ENCODE results near the gene MAP4K2.
A peak's percentile ranks its signal among the peaks of the same experiment; 100 is the strongest.

The MAP4K2 gene

DNA sequence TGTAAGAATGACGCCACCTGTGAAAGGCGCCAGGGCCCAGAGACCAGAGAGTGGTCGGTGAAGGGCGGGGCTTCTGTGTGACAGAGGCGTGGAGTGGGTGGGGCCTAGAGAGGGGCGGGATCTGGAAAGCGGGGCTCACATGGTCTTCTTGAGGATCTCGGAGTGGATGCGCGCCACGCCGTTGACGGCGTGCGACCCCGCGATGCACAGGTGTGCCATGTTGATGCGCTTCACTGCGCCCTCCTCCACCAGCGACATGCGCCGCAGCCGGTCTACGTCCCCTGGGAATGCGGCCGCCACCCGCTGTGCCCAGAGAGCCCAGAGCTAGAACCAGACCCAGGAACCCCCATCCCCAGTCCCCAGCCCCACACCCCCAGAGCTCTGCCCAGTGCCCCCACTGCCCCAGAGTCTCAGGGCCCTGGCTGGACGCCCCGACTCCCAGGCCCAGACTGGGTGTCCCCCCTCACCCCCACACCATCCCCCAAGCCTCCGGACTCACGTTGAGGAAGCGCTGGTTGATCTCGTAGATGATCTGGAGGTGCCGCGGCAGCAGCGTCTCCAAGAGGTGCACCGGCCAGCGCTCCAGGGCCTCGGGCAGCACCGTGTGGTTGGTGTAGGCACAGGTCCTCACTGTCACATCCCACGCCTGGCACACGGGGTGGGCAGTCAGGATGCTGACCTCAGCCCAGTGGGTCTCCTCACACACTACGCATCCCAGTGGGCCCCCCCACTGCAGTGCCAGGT, 49.5 kb downstream of the MAP4K2 start:
- H3K27ac ChIP-seq (ENCODE audit: low read depth, low read length): no peak overlapping the region
- no peaks in the 10 kb centered on the region for H3K27me3 ChIP-seq (ENCODE audit: control insufficient read depth in 1 of 2, insufficient read depth in 2 of 2, low read length in 2 of 2)
- no peaks in the 10 kb centered on the region for H3K4me1 ChIP-seq (ENCODE audit: control insufficient read depth in 1 of 2, insufficient read depth in 2 of 2, low read length in 2 of 2)
- no peaks in the 10 kb centered on the region for H3K9me3 ChIP-seq (ENCODE audit: control insufficient read depth in 1 of 2, low read length in 2 of 2)
- no peak overlapping the region for H3K9ac ChIP-seq (ENCODE audit: low read depth in 1 of 2, low read length in 2 of 2)
- H3K4me3 ChIP-seq (ENCODE audit: low read depth in 1 of 2, low read length in 2 of 2): no peak overlapping the region
- H3K36me3 ChIP-seq (ENCODE audit: control insufficient read depth in 1 of 2, insufficient read depth in 2 of 2, low read length in 2 of 2): no peaks in the 10 kb centered on the region

DNA sequence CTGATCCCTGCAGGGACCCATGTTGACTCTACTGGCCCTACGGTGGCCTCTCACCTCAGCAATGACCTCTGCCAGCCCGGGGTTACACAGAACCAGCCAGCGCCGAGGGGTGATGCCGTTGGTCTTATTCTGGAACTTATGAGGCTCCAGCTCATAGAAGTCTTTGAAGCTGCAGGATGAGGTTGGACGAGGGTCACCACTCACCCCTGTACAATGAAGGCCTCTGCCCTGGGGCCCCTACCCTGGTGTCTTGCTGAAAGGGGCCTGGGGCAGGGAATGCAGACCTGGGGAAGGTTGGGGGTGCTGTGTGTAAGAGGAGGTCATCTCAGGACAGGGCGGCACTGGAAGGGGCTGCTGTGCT, 50.0 kb downstream of the MAP4K2 start:
- Histone ChIP-seq H3K9ac (ENCODE audit: low read depth in 1 of 2, low read length in 2 of 2) (no peak overlapping the region), H3K27me3 (ENCODE audit: control insufficient read depth in 1 of 2, insufficient read depth in 2 of 2, low read length in 2 of 2) (no peaks in the 10 kb centered on the region), H3K9me3 (ENCODE audit: control insufficient read depth in 1 of 2, low read length in 2 of 2) (no peaks in the 10 kb centered on the region), H3K4me1 (ENCODE audit: control insufficient read depth in 1 of 2, insufficient read depth in 2 of 2, low read length in 2 of 2) (no peaks in the 10 kb centered on the region), H3K36me3 (ENCODE audit: control insufficient read depth in 1 of 2, insufficient read depth in 2 of 2, low read length in 2 of 2) (no peaks in the 10 kb centered on the region), H3K27ac (ENCODE audit: low read depth, low read length) (no peak overlapping the region), H3K4me3 (ENCODE audit: low read depth in 1 of 2, low read length in 2 of 2) (no peak overlapping the region)

DNA sequence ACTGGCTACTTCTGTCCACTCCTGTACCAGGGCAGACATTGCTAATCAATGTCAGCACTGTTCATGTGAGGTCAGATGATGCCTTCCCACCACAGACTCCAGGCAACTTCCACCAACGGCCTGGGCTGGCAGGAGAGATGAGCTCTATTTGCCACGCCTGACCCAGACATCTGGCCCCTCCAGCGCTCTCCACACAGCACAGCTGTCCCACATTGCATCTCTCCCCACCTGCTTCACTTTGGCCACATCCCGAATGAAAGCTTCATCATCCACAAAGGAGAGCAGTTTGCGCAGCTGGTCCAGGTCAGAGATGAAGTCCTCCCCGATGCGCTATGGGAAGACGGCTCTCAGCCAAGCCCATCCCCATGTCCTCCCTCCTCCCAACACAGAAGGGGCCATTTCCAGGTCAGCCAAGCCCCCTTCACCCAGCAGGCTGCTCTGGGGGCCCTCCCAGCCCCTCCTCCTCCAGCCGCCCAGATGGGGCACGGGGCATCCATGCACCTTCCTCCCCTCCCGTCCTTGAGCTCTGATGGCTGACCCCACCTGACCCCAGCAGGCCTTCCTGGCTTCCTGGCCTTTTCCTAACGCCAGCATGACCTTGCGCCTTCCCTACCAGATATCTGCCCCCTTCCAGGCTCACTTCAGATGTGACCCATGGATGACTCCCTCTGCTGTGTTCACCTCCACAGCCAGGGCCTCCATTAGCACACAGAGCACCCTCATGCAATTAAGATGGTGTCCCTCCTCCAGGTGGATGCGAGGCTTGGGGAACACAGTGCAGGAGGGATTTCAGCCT, 50.6 kb downstream of the MAP4K2 start:
- Histone ChIP-seq H3K4me1 (ENCODE audit: control insufficient read depth in 1 of 2, insufficient read depth in 2 of 2, low read length in 2 of 2) (no peaks in the 10 kb centered on the region), H3K36me3 (ENCODE audit: control insufficient read depth in 1 of 2, insufficient read depth in 2 of 2, low read length in 2 of 2) (no peaks in the 10 kb centered on the region), H3K9ac (ENCODE audit: low read depth in 1 of 2, low read length in 2 of 2) (no peak overlapping the region), H3K27ac (ENCODE audit: low read depth, low read length) (no peak overlapping the region), H3K27me3 (ENCODE audit: control insufficient read depth in 1 of 2, insufficient read depth in 2 of 2, low read length in 2 of 2) (no peaks in the 10 kb centered on the region), H3K9me3 (ENCODE audit: control insufficient read depth in 1 of 2, low read length in 2 of 2) (no peaks in the 10 kb centered on the region), H3K4me3 (ENCODE audit: low read depth in 1 of 2, low read length in 2 of 2) (no peak overlapping the region)

DNA sequence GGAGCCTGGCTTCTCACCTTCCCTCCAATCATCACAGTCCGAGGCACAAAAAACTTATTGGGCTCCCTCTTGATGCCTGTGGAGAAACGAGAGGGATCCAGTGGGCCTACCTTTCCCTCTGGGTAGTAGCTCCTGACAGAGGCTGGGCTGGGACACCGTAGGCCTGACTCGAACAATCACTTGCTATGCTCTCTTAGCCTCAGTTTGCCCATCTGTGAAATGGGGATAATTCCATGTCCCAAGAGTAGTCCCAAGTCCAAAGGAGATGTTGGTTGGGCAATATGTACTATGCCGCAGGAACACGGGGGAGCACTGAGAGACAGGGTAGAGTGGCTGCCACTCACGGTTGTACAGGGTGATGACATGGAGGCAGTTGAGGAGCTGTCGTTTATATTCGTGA, 51.4 kb downstream of the MAP4K2 start:
- Histone ChIP-seq H3K27ac (ENCODE audit: low read depth, low read length) (no peak overlapping the region), H3K4me1 (ENCODE audit: control insufficient read depth in 1 of 2, insufficient read depth in 2 of 2, low read length in 2 of 2) (no peaks in the 10 kb centered on the region), H3K9ac (ENCODE audit: low read depth in 1 of 2, low read length in 2 of 2) (no peak overlapping the region), H3K4me3 (ENCODE audit: low read depth in 1 of 2, low read length in 2 of 2) (no peak overlapping the region), H3K36me3 (ENCODE audit: control insufficient read depth in 1 of 2, insufficient read depth in 2 of 2, low read length in 2 of 2) (no peaks in the 10 kb centered on the region), H3K27me3 (ENCODE audit: control insufficient read depth in 1 of 2, insufficient read depth in 2 of 2, low read length in 2 of 2) (peaks cover 0 to under 1% of the 10 kb centered on the region in 2 donors), H3K9me3 (ENCODE audit: control insufficient read depth in 1 of 2, low read length in 2 of 2) (no peaks in the 10 kb centered on the region)

DNA sequence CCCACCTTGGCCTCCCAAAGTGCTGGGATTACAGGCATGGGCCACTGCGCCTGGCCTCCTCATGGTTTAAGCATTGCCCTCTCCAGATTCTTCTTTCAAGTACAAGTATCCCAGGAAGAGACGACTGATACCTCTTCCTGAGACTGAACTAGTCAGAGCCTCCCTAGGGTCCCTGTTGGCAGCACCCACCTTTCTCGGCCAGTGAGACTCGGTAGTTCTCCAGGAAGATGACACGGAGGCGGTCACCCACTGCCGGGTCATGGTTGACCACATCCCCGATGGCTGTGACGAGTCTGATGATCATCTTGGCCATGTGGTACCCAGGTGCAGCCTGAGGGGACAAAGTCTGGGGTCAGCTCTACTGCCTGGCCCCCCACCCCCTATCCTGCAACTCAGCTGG, 51.9 kb downstream of the MAP4K2 start:
- Histone ChIP-seq H3K4me1 (ENCODE audit: control insufficient read depth in 1 of 2, insufficient read depth in 2 of 2, low read length in 2 of 2) (no peaks in the 10 kb centered on the region), H3K27me3 (ENCODE audit: control insufficient read depth in 1 of 2, insufficient read depth in 2 of 2, low read length in 2 of 2) (peaks cover 0 to 5% of the 10 kb centered on the region in 2 donors), H3K9ac (ENCODE audit: low read depth in 1 of 2, low read length in 2 of 2) (no peak overlapping the region), H3K9me3 (ENCODE audit: control insufficient read depth in 1 of 2, low read length in 2 of 2) (no peaks in the 10 kb centered on the region), H3K4me3 (ENCODE audit: low read depth in 1 of 2, low read length in 2 of 2) (no peak overlapping the region), H3K27ac (ENCODE audit: low read depth, low read length) (no peak overlapping the region), H3K36me3 (ENCODE audit: control insufficient read depth in 1 of 2, insufficient read depth in 2 of 2, low read length in 2 of 2) (no peaks in the 10 kb centered on the region)

DNA sequence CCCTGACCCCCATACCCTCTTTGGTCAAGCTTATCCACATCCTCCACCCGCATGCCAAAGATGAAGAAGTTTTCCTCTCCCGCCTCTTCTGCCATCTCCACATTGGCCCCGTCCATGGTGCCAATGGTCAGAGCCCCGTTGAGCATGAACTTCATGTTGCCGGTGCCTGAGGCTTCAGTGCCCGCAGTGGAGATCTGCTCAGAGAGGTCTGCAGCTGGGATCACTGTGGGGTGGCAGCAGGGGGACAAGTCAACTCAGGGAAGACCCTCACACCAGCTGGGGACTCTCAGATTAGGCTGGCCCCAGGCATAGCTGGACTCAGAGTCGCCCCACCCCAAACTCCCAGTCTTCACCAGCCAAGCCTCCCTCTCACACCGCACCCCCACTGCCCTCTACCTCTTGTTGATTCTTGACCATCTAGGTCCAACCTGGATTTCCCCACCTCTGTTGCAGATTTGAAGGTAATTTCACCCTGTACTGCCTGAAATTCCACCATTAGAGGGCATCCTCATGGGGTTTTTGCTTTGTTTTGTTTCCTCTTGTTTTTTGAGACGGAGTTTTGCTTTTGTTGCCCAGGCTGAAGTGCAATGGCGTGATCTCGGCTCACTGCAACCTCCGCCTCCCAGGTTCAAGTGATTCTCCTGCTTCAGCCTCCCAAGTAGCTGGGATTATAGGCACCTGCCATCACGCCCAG, 52.5 kb downstream of the MAP4K2 start:
- Histone ChIP-seq H3K27ac (ENCODE audit: low read depth, low read length) (no peak overlapping the region), H3K27me3 (ENCODE audit: control insufficient read depth in 1 of 2, insufficient read depth in 2 of 2, low read length in 2 of 2) (peaks cover under 1 to 10% of the 10 kb centered on the region in 2 donors), H3K4me3 (ENCODE audit: low read depth in 1 of 2, low read length in 2 of 2) (no peak overlapping the region), H3K9ac (ENCODE audit: low read depth in 1 of 2, low read length in 2 of 2) (no peak overlapping the region), H3K9me3 (ENCODE audit: control insufficient read depth in 1 of 2, low read length in 2 of 2) (no peaks in the 10 kb centered on the region), H3K36me3 (ENCODE audit: control insufficient read depth in 1 of 2, insufficient read depth in 2 of 2, low read length in 2 of 2) (no peaks in the 10 kb centered on the region), H3K4me1 (ENCODE audit: control insufficient read depth in 1 of 2, insufficient read depth in 2 of 2, low read length in 2 of 2) (peaks cover 0 to 4% of the 10 kb centered on the region in 2 donors)

DNA sequence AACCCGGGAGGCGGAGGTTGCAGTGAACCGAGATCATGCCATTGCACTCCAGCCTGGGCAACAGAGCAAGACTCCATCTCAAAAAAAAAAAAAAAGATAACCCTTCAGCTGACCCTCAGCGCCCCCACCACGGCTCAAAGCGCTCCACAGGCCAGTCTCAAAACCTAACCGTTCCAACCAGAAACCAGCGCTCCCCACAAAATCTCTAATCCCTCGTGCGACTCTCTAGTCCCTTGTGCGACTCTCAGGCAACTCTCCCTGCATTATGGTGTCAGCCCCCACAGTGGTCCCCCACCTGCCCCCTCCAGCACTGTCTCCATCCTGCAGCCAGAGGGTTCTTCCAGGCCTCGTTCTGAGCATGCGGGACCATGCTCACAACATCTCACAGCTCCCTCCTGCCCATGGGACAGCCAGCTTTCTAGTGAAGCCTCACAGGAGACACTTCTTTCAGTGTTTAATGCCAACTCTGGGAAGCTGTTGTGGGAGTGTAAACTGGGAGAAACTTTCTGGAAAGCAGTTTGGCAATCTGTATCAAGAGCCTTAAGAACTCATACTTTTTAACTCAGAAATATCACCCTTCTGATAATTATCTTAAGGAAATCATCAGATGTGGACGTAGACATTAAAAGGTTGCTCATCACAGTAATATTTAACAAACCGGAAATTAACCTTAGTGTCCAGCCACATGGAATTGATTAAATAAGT, 54.9 kb downstream of the MAP4K2 start:
- no peak overlapping the region for H3K4me3 ChIP-seq (ENCODE audit: low read depth in 1 of 2, low read length in 2 of 2)
- peaks cover 10 to 16% of the 10 kb centered on the region in 2 donors for H3K4me1 ChIP-seq (ENCODE audit: control insufficient read depth in 1 of 2, insufficient read depth in 2 of 2, low read length in 2 of 2)
- no peak overlapping the region for H3K27ac ChIP-seq (ENCODE audit: low read depth, low read length)
- H3K36me3 ChIP-seq (ENCODE audit: control insufficient read depth in 1 of 2, insufficient read depth in 2 of 2, low read length in 2 of 2): no peaks in the 10 kb centered on the region
- no peaks in the 10 kb centered on the region for H3K9me3 ChIP-seq (ENCODE audit: control insufficient read depth in 1 of 2, low read length in 2 of 2)
- no peak overlapping the region for H3K9ac ChIP-seq (ENCODE audit: low read depth in 1 of 2, low read length in 2 of 2)
- peaks cover 18 to 23% of the 10 kb centered on the region in 2 donors for H3K27me3 ChIP-seq (ENCODE audit: control insufficient read depth in 1 of 2, insufficient read depth in 2 of 2, low read length in 2 of 2)

DNA sequence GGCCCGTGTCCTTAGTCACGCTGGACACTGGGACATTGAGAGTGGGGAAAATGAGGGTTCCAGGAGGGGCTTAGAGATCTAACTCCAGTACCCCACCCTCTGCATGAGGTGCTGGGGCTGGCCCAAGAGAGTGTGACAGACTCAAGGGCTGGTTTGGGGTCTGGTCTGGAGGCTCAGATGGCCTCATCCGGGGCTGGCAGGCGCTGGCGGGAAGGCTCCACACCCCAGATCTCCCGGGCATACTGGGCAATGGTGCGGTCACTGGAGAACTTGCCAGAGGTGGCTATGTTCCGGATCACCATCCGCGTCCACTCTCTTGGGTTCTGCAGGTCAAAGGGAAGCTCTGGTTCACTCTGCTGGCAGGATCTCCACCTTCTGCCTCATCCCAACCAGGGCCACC, 56.5 kb downstream of the MAP4K2 start:
- Histone ChIP-seq H3K9ac (ENCODE audit: low read depth in 1 of 2, low read length in 2 of 2) (no peak overlapping the region), H3K4me3 (ENCODE audit: low read depth in 1 of 2, low read length in 2 of 2) (no peak overlapping the region), H3K9me3 (ENCODE audit: control insufficient read depth in 1 of 2, low read length in 2 of 2) (no peaks in the 10 kb centered on the region), H3K27ac (ENCODE audit: low read depth, low read length) (no peak overlapping the region), H3K4me1 (ENCODE audit: control insufficient read depth in 1 of 2, insufficient read depth in 2 of 2, low read length in 2 of 2) (peaks cover 24 to 30% of the 10 kb centered on the region in 2 donors), H3K36me3 (ENCODE audit: control insufficient read depth in 1 of 2, insufficient read depth in 2 of 2, low read length in 2 of 2) (no peaks in the 10 kb centered on the region), H3K27me3 (ENCODE audit: control insufficient read depth in 1 of 2, insufficient read depth in 2 of 2, low read length in 2 of 2) (peaks cover 22 to 37% of the 10 kb centered on the region in 2 donors)

DNA sequence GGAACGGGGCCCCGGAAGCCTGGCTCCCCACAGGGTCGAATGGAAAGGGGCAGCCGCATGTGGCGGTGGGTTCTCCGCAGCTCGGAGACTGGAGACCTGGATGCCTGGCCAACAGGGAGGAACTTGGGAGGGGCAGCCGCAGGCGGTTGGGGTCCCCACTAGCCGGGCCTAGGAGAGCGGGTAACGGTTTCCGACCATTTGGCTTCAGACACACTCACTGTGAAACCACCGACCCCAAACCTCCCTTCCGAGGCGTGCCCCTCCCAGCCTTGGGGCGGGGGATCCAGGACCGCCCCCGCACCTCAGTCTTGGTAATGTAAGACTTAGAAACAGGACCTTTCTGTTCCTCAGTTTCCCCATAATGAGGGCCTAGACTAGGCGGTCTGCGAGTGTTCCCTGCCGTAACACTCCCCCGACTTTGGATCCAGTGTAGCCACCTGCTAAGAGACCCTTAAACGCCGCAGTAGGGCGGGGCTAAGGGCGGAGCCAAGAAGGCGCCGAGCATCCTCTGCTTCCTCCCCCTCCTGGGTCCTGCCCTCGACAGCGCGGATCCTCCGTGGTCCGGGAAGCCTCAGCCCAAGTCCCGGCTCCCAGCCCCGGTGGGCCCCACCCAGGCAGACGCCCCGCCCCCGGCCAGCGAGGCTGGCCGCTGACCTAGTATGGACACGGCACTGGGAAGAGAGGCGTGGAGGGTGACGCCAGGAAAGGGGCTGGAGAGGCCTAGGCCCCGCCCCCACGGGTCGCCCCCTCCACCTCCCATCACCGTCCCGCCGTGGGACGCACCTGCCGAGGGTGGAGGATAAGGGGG, 57.3 kb downstream of the MAP4K2 start:
- Histone ChIP-seq H3K4me1 (ENCODE audit: control insufficient read depth in 1 of 2, insufficient read depth in 2 of 2, low read length in 2 of 2) (peaks cover 29 to 30% of the 10 kb centered on the region in 2 donors), H3K27ac (ENCODE audit: low read depth, low read length) (peak overlapping the region; percentile 52), H3K36me3 (ENCODE audit: control insufficient read depth in 1 of 2, insufficient read depth in 2 of 2, low read length in 2 of 2) (no peaks in the 10 kb centered on the region), H3K4me3 (ENCODE audit: low read depth in 1 of 2, low read length in 2 of 2) (peak overlapping the region; percentile 46 to 64), H3K9me3 (ENCODE audit: control insufficient read depth in 1 of 2, low read length in 2 of 2) (no peaks in the 10 kb centered on the region), H3K9ac (ENCODE audit: low read depth in 1 of 2, low read length in 2 of 2) (peak overlapping the region; percentile 32 to 49), H3K27me3 (ENCODE audit: control insufficient read depth in 1 of 2, insufficient read depth in 2 of 2, low read length in 2 of 2) (peaks cover 30 to 43% of the 10 kb centered on the region in 2 donors)

All from duodenal mucosa (tissue), 2 donors.